Loucy (cell line): ENCODE measurements around the gene GTF3C1.

Experiments
- CTCF ChIP-seq: fragments of 200-600 bp; sonication (generic); conservative IDR thresholded peaks from 2 replicates; pipeline ENCODE4 v1.5.1; 2014; ENCODE audit warnings: mild to moderate bottlenecking, antibody characterized with exemption, low read length
- EZH2phosphoT487 ChIP-seq: fragments of 200-600 bp; IDR thresholded peaks from 2 replicates; pipeline ENCODE4 v1.6.1; 2018; ENCODE audit warnings: antibody characterized with exemption, mild to moderate bottlenecking, moderate library complexity, borderline replicate concordance

- TF ChIP-seq CTCF, result no peak
- no peak for TF ChIP-seq EZH2phosphoT487
These were observed 8.7 kb upstream of the GTF3C1 start for GRCh38 chr16:27558434-27558833.
